ENCODE data around the gene DNTT. TPM values are rescaled to one million over a fixed set of nuclear protein-coding genes. Genes with fewer than 3 reads are reported as not detected.

DNTT gene
- total RNA-seq, 1 donor from 2014 or later = not detected

GRCh38 chr10:96387161-96387560 lies 82.9 kb downstream of the DNTT start:
- TF ChIP-seq CTCF (IDR thresholded peaks at IDR 0.05; ENCODE audit: unreplicated experiment) = no peak
- H3K9me3 Mint-ChIP-seq (ENCODE audit: low read depth) = no peaks in the 10 kb centered on the region
- no peak overlapping the region for H3K27ac Mint-ChIP-seq
- H3K36me3 Mint-ChIP-seq (ENCODE audit: insufficient read depth) = no peaks in the 10 kb centered on the region
- H3K4me3 Mint-ChIP-seq (ENCODE audit: low read depth) = no peak overlapping the region
- H3K27me3 Mint-ChIP-seq = peaks cover 31% of the 10 kb centered on the region
- H3K4me1 Mint-ChIP-seq (ENCODE audit: low read depth) = no peaks in the 10 kb centered on the region
- no peak for DNase-seq (ENCODE audit: low spot score, unreplicated experiment)

GRCh38 chr10:96387601-96388000 lies 83.4 kb downstream of the DNTT start:
- no peak overlapping the region for H3K27ac Mint-ChIP-seq
- H3K4me3 Mint-ChIP-seq (ENCODE audit: low read depth) = no peak overlapping the region
- TF ChIP-seq CTCF (IDR thresholded peaks at IDR 0.05; ENCODE audit: unreplicated experiment) = no peak
- no peaks in the 10 kb centered on the region for H3K9me3 Mint-ChIP-seq (ENCODE audit: low read depth)
- DNase-seq (ENCODE audit: low spot score, unreplicated experiment) = no peak
- H3K36me3 Mint-ChIP-seq (ENCODE audit: insufficient read depth) = no peaks in the 10 kb centered on the region
- H3K4me1 Mint-ChIP-seq (ENCODE audit: low read depth) = no peaks in the 10 kb centered on the region
- peaks cover 30% of the 10 kb centered on the region for H3K27me3 Mint-ChIP-seq

Other genes with a start within 250 kb of the DNTT start
- 49.9 and 51.9 TPM in 2 replicates for gene ZNF518A, start 174.1 kb upstream of the DNTT start, total RNA-seq
- 1.6 and 1.8 TPM in 2 replicates for gene BLNK, start 32.9 kb upstream of the DNTT start, total RNA-seq
- not detected in 2 replicates for gene OPALIN, start 54.6 kb downstream of the DNTT start, total RNA-seq
- gene TLL2, start 209.5 kb downstream of the DNTT start, total RNA-seq = 0.58 and 0.60 TPM in 2 replicates